ENCODE data around the gene THBS1.
A peak's percentile ranks its signal among the peaks of the same experiment; 100 is the strongest.

Gene THBS1

DNA sequence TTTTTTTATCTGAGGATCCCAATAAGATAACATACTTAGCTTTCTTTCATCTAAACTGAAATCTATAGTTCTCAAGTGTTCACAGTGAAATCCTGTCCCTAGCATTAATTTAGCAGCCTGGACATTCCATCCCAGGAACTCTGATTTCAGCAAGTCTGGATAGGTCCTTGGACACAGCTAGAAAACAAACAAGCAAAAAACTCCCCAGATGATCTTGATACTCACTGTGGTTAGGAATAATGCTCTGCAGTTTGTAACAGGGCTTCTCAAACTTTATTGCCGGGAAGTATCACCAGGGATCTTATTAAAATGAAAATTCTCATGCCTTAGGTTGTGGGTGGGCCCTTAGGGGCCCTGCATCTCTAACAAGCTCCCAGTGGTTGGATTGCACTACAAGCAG lies 24.3 kb downstream of the THBS1 start:
- DNase-seq (ENCODE audit: low read depth in 2 of 2) = no peak

DNA sequence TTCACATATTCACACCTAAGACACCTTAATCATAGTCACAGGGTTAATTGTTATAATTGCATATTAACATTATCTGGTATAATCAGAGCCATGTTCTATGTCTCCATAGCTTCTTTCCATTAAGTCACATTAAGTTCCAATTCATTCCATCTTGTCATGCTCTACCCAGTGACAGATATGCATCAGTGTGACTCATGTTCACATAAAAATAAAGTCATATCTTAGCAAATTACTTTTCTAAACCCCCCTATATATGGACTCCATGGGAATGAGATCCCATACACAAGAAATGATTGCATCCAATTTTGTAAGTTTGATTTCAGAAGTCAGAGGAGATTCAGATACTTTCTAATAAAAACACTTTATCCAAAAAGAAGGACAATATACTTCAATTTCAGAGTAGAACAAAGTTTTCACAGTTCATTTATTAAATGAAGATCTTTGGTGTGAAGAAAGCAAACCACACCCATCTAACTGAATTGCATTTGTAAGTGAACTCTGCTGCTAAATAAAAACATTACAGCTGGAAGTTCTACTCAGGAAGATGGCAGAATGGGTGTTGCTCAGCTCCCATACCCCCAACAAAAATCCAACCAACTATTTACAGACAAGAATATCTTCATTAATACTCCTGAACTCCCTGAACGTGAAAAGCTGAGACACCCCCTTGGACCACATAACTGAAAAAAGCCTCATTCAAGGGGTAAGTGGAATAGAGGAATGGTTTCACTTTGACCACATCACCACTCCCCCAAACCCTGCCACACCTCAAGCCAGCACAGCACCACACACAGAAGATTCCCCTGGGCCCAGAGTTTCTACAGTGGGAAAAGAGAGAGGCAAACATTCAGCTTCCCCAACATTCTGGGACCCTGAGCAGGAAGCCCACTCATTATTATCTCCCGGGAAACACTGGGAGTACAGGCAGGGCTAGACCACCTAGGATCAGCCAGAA lies 27.6 kb downstream of the THBS1 start:
- DNase-seq (ENCODE audit: low read depth in 2 of 2) = no peak

DNA sequence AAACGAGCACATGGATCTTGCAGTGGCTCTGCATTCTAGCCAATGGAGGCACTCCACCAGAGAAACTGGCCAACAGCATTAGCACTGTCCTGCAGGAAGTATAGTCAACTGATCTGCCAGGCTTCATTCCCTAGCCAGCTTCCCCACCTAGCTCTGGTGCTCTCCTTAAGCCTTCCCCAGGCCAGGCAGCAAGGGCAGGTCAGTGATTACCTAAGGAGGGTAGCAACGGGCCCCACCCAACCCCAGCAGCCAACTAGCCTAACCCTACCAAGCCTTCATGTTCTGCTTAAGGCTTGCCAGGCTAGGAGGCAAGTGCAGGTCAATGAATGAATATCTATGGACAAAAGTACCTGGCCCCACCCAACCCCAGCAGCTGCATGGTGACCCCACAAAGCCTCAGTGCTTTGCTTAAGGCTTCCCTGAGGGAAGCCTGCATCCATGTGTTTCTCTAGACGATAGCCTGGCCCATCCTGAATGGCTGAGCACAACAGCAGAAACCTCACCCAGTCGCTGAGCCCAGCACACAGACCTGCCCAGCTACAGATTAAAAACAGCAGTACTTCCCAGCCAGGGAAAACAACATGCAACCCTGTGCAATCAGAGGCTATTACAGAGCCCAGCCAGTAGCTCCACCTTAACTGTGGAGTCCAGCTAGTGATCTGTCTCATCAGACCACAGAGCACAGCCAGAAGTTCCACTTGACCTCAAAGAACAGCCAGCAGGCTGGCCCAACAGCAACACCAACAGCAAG lies 28.5 kb downstream of the THBS1 start:
- no peak for DNase-seq (ENCODE audit: low read depth in 2 of 2)

DNA sequence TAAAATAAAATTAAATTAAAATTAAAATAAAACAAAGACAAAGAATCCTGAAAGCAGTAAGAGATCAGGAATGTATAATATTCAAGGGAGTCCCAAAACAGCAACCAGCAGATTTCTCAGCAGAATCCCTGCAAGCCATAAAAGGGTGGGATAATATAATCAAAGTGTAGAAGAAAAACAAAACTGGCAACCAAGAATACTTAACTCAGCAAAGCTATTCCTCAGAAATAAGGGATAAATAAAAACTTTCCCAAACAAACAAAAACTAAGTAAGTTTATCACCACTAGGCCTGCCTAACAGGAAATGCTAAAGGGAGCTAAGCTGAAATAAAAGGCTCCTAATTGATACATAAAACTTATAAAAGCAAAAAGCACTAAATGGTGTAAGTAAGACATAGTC lies 29.8 kb downstream of the THBS1 start:
- DNase-seq (ENCODE audit: low read depth in 2 of 2) = no peak

DNA sequence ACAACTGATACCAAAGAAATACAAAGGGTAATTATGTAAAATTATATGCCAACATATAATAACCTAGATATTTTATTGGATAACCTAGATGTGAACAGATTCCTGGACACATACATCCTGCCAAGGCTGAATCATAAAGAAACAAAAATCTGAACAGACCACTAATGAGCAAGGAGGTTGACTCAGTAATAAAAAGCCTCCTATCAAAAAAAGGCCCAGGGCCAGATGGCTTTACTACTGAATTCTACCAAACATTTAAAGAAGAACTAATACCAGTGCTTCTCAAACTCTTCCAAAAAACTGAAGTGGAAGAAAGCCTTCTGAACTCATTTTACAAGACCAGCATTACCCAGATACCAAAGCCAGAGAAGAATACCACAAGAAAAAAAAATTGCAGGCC lies 32.4 kb downstream of the THBS1 start:
- no peak for DNase-seq (ENCODE audit: low read depth in 2 of 2)

DNA sequence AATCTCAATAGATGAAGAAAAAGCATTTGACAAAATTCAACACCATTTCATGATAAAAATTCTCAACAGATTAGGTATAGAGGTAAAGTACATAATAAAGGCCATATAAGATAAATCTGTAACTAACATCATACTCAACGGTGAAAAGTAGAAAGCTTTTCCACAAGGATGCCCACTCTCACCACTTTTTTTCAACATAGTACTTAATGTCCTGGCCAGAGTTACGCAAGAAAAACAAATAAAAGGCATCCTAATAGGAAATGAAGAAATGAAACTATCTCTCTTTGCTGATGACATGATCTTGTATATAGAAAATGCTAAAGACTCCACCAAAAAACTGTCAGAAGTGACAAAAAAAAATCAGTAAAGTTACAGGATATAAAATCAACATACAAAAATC lies 33.0 kb downstream of the THBS1 start:
- no peak for DNase-seq (ENCODE audit: low read depth in 2 of 2)

DNA sequence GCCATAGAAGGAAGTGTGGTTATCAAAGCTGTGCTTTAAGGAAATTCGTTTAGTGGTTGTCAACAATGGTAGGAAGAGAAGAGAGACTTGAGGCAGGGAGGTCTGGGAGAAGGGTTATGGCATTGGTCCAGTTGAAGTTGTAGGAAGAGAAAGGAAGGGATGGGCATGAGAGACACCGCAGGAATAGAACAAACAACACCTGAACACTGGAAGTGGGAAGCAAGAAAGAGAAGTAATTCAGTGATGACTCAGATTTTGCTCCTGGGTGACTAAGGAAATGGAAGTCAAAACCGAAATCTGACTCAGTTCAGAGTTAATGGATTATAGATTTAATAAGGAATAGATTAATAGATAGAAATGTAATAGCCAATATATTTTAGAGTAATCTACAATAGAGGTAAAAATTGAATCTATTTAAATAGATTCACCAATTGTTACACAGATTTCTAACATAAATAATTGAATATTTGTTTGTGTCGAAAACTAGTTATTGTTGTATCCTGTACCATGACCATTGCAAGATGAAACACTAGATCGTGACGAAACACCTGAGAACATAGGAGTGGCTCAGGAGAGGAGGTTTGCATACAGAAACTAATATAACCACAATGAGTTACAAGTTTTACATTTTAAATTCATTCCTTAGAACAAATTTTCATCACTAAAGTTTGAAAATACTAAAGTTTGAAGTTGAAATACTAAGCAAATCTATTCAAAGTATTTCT lies 36.0 kb downstream of the THBS1 start:
- DNase-seq (ENCODE audit: low read depth in 2 of 2) = no peak

DNA sequence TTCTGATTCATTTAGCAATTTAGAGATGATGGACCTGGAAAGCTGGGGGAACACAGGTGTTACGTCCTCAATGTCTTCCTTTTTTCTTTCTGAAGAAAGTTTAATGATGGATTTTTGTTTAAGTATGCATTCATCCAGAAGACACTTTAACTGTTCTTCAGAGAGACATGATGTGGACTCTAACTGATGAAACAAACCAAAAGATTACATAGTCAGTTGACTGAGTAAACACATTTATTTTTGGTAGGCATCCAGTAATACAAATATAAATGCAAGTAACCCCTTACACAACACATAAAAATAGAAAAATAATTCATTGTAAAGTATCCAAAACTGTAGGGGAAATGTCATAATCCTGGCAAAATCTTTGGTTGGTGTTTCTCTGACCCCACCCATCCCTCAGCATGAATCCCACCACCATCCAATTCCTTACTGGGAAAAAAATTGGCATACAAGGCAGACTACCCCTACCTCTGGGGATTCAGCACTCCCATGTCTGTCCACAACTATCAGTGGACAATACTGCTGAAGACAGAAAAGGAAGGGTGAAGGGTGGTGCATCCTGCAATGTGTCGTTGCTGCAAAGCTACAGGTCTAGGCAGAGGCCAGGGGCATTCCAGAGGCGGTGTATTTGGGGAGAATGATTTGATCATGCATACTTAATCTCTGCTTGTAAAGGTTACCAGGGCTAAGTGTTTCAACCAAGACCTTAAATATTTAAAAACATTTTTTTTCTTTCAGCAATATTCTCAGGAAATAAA lies 37.4 kb downstream of the THBS1 start:
- DNase-seq (ENCODE audit: low read depth in 2 of 2) = no peak

DNA sequence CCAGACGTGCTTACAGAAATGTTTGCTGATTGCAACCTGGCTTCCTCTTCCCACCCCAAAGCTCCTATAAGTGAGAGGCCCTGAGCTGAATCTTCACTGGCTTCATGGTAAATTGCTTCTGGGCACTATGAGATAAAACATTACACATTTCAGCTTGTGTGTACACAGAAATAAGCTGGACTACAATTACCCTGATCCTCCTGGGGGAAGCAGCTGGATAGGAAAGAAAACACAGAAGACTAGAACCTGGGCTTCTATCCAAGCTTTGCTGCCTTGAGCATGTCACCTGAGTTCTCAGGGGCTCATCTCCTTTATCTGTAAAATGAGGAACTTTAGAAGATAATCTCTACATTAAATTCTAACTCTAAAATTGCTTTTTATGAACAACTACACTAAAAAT lies 40.3 kb downstream of the THBS1 start:
- DNase-seq (ENCODE audit: low read depth in 2 of 2) = no peak

DNA sequence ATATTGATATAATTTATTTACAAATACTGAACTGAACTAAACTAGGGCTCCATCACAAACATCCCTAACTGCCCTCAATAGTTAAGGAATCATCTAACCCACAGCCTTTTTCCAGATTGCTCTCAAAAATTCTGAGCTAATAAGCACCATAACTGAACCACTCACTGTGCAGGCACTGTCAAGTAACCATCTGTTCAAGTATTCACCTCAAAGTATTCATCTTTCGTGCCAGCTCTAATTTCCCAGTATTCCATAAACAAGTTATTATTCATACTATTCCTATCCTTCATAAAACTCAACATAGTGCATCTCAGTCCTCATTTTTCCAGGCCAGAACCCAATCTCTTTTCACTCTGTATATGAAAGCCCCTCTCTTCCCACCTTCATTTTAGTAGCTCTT lies 41.1 kb downstream of the THBS1 start:
- no peak for DNase-seq (ENCODE audit: low read depth in 2 of 2)

DNA sequence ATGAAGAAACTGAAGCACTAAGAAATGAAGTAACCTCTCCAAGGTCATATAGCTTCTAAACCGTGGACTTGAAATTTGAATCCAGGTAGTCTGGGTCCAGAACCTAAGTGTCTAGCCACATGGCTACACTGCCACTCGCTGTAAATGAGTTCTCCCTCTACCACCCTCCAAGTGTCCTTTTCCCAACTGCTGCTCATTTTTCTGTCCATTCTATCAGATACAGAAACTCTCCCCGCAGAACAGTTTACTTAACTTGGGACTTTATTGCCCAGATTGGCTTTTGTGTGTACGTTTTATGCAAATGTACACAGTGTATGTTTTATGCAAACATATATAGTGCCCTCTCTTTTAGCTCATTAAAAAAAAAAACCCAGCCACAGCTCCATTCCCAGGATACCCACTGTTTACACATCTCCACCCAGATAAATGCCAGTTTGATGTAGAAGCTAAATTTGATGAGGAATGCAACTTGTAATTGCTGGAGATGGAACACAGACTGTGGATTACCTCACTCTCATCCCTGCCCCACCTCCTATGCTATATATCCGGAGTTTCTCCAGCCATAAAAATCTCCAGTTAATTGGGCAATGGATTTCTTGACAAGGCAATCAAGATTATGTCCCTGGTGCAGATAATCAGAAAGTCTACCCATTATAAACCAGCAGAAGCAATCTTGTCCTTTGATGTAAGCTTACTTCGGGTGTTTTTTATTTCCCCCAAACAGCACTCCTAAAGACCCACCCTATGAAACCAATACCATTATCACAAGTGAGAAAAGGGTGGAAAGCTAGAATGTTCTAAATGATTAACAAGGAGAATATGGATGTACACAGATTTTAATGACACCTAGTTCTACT lies 42.0 kb downstream of the THBS1 start:
- no peak for DNase-seq (ENCODE audit: low read depth in 2 of 2)

DNA sequence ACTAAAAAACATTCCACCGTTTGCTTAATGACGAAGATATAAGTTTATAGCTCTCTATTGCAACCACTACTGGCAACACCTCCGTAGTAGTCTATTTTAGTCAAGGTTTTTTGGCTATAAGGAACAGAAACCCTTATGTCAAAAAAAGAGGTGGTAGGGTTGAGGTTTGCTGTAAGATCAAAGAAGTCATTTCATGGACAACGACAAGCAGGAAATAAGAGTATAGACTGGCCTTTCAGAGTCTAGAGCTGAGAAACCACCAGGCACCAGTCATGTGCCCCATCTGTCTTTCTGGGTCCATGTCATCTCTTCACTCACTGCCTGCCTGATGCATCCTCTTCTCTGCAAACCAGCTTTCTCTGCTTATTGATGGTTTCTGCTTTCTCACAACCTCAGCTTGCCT lies 42.7 kb downstream of the THBS1 start:
- no peak for DNase-seq (ENCODE audit: low read depth in 2 of 2)

DNA sequence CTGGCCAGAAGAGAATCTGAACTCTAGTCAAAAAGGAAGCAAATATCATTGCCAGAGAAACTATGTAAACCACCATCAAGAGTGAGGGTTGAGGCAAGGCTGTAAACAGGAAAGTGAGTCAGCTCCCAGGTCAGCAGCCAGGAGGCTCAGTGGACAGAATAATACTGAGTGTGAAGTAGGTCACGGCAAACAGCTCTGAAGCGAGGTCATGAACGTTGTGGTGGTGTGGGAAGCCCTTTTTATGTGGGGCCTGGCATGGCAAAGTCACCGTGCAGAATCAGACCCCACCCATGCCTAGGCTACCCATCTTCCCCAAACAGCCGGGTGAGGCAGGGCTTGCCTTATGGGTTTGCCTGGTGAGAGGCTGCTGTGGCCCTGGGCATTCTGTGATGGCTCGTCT lies 43.9 kb downstream of the THBS1 start:
- peak; percentile 46 to 52 for DNase-seq (ENCODE audit: low read depth in 2 of 2)

DNA sequence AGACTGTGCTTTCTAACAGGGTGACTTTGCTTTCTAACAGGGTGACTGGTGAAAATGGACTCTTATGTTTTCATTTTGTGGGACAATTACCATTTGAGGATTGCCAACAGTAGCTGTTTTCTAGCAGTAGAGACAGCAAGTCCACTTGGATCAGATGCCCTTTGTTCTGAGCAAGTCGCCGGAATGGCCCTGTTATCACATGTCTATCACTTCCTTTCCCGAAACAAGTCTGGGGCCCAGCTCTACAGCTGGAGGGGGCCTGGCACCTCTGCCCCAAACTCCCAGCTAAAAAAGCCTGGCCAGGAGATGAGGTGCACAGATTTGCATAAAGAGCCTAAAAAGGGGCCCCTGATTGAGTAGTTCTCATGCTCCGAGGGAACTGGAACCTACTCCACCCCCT lies 44.6 kb downstream of the THBS1 start:
- DNase-seq (ENCODE audit: low read depth in 2 of 2) = no peak

DNA sequence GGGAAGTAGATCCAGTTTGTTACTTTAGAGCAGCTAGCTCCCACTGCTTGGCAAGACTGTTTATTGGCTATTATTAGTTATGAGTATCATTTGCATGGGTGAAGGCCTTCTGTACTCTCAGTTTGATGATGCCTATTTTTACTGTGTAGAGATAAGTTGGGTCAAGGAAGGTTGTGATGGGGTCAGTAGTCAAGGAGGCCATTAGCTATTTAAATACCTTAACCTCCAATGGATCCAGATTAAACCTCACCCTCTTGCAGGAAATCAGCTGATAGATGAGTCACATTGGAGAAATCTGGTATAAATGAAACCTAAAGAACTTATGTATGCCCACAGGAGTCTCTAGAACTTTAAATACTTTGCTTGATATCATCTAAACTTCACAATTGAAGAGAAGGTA lies 45.0 kb downstream of the THBS1 start:
- no peak for DNase-seq (ENCODE audit: low read depth in 2 of 2)

DNA sequence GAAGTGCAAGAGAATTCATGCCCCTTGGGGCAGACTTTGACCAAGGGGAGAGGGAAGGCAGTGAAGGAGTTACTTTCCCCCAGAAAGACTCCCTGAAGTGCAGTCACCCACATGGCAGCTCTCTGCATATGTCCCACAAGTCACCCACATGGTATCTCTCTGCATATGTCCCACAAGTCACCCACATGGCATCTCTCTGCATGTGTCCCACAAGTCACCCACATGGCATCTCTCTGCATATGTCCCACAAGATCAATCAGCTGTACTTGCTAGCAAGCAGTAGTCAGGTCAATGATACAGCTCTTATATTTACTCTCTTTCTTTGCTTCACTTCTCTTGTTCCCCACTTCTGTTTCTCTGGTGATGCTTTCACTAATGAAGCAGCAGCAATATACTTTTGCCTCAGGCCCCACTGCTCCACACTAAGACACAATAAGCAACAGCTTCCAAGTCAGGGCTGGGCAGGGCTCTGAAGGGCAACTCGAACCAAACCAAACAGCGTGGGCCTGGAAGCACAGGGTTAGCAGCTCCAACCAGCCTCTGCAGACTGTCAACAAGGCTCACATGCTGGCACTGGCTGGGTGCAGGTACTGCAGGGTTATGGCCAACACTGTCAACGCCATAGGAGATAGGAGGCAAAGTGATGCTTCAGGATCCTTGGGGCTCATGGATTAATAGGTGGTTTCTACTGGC lies 46.7 kb downstream of the THBS1 start:
- no peak for DNase-seq (ENCODE audit: low read depth in 2 of 2)

DNA sequence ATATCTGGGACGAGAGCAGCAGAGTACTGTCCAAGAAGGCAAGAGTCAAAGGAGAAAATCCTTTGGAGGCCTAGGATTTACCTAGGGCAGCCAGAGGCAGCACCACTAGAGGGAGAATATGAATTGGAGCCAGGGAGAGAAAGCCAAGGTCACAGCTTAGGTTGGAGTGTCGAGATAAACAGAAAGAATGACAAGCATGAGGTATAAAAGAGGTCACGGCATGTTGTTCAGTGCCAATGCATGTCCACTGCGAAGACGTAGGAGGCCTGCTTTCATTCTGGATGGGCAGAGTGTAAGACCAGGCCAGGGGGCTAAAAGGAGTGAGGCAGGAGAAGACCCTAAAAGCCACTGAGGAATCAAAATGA lies 47.2 kb downstream of the THBS1 start:
- no peak for DNase-seq (ENCODE audit: low read depth in 2 of 2)

DNA sequence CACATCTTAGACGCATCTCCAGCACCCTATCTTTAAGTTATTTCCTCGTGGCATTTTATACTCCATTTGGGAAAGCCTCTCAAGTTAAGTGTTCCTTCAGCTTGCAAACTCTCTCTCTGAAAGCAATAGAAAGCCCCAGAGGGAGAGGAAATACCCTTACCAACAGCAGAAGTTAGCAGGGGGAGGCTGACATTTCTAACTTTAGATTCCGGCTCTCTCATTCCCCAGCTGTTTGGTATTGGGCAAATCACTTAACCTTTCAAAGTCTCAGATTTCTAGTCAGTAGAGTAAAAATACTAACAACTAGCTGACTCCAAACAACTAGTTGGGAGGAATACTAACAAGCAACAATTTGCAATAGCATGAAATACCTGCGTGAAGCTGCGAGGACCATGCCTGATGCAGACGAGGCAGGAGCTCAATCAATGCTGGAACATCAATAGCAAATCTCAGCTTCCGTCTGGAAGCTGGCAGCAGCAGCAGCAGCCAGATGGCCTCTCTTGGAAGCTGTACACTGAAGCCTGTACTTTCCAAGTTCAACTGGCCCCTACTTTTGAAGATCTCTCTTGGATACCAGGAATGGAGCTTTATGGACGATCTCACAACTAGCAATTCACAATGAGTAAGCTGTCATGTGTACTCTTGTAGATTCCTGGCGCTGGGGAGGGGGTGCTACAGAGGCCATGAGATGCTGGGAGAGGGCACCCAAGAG lies 47.8 kb downstream of the THBS1 start:
- no peak for DNase-seq (ENCODE audit: low read depth in 2 of 2)

DNA sequence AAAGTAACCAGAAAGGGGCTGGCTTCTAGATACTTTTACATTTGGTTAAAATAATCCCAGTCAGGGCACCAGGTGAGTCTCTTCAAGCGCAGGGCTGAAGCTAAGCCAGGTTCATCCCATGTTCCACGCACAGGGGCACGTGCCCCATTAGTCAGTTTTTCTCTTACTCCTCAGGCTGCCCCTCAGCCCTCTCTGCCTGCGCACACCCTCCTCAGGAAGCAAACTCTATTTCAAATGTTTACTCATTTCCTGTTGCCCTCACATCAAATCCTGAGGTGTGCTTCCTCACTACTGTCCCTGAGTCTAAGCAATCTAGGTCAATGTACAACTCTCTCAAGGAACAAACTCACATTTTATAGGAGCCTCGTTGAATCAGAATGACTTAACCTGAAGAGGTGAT lies 48.5 kb downstream of the THBS1 start:
- peak; percentile 29 to 36 for DNase-seq (ENCODE audit: low read depth in 2 of 2)

DNA sequence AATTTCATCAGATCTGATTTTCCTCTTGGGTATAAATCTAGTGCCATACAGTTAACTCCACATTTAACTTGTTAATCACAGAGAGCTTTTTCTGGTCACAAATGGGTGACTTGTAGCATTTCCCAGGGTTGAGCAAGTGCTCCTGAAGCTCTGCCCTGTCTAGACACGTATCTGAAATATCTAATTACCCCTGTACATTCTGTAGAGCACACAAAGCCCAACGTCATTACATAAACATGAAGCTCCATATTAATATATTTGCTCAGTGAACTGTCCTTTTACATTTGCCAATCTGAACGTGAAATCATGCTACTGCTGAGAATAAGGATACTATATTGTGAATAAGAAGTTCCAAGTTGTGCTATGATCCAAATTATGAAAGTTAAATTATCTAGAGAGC lies 49.0 kb downstream of the THBS1 start:
- DNase-seq (ENCODE audit: low read depth in 2 of 2) = no peak

Data from stimulated activated CD8-positive, alpha-beta memory T cell treated with anti-CD3 and anti-CD28 coated beads, Interleukin-2, amount 100 ng/mL, for 48 hours (primary cell).